Thoracic aorta (tissue), 2 donors: ENCODE measurements around the gene ZNF629. TPM values are rescaled to one million over a fixed set of nuclear protein-coding genes. Genes with fewer than 3 reads are reported as not detected.
A peak's percentile ranks its signal among the peaks of the same experiment; 100 is the strongest.

Source experiments
- ATAC-seq: fragments of 150-250 bp; one replicate; pipeline ENCODE4 v1.8.0; 2017; ENCODE audit warnings: low read depth; ENCODE audit not compliant: insufficient number of reproducible peaks, low FRiP score
- DNase-seq: peaks from one replicate; pipeline ENCODE4 v3.0.0-alpha.2; 2020; ENCODE audit warnings: low spot score
- H3K27ac ChIP-seq, 2 donors: fragments of 200-600 bp; sonication (generic); 1 replicate in 1 of 2; 2 replicates in 1 of 2; pipeline ENCODE4 v1.5.1; 2016; ENCODE audit warnings: mild to moderate bottlenecking in 2 of 2, moderate library complexity in 2 of 2
- H3K27me3 ChIP-seq: fragments of 200-600 bp; sonication (generic); replicated peaks from 2 replicates; pipeline ENCODE4 v1.6.0; 2016; ENCODE audit warnings: mild to moderate bottlenecking; ENCODE audit not compliant: insufficient read depth
- H3K36me3 ChIP-seq: fragments of 200-600 bp; sonication (generic); one replicate; pipeline ENCODE4 v1.5.1; 2016
- H3K4me1 ChIP-seq, 2 donors: fragments of 200-600 bp; sonication (generic); 1 replicate in 1 of 2; 2 replicates in 1 of 2; pipeline versions ENCODE4 v1.5.1 to v1.6.0; 2016; ENCODE audit warnings: low read depth in 2 of 2, mild to moderate bottlenecking in 1 of 2; ENCODE audit not compliant: control insufficient read depth in 1 of 2
- H3K4me3 ChIP-seq: fragments of 200-600 bp; sonication (generic); 2 replicates; pipeline ENCODE4 v1.5.1; 2016; ENCODE audit warnings: mild to moderate bottlenecking
- H3K9me3 ChIP-seq: fragments of 200-600 bp; sonication (generic); 2 replicates; pipeline ENCODE4 v1.5.1; 2016
- total RNA-seq, 2 donors: library from RNA; depleted of rRNA; stranded (reverse); fragments of >200 nt; gene quantifications; one replicate each; pipeline versions ENCODE4 v1.1.0 to v1.2.3, GENCODE V29; 2016
- TF ChIP-seq, protein P1 (sequence below): fragments of 200-600 bp; sonication (generic); IDR thresholded peaks from one replicate; pipeline ENCODE4 v1.5.1; 2019; ENCODE audit warnings: antibody characterized with exemption

ZNF629 gene
- total RNA-seq, 2 donors from 2014 or later = 10.7 to 18.8 TPM

DNA sequence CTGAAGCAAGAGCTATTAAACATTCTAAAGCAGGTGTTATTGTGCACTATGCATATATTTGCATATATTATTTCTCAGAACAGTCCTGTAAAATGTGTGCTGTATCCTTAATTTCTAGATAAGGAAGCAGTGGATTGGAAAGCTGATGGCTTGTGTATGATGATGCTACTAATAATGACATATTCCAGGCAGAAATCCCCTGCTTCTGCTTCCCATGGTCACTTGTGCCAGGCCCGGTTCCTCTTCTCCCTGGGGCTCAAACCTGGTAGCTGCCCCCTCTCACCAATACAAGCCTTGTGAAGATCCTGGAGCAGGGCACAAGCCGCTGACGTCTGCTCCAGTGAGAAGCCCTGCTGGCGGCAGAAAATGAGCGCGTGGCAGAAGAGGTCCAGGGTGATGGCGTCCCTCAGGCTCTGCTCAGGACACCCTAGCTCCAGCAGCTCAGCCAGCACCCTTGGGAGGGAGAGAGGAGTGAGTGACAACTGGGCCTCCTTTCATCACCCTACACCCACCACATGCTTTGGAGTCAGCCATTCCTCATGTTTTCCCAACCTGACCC is 26.9 kb downstream of the ZNF629 start:
- DNase-seq (no peak), ATAC-seq (no peak)
- peaks cover 16% of the 10 kb centered on the region for H3K36me3 ChIP-seq
- TF ChIP-seq, protein P1, sequence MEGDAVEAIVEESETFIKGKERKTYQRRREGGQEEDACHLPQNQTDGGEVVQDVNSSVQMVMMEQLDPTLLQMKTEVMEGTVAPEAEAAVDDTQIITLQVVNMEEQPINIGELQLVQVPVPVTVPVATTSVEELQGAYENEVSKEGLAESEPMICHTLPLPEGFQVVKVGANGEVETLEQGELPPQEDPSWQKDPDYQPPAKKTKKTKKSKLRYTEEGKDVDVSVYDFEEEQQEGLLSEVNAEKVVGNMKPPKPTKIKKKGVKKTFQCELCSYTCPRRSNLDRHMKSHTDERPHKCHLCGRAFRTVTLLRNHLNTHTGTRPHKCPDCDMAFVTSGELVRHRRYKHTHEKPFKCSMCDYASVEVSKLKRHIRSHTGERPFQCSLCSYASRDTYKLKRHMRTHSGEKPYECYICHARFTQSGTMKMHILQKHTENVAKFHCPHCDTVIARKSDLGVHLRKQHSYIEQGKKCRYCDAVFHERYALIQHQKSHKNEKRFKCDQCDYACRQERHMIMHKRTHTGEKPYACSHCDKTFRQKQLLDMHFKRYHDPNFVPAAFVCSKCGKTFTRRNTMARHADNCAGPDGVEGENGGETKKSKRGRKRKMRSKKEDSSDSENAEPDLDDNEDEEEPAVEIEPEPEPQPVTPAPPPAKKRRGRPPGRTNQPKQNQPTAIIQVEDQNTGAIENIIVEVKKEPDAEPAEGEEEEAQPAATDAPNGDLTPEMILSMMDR = no peak
- no peaks in the 10 kb centered on the region for H3K27me3 ChIP-seq
- no peak overlapping the region for H3K27ac ChIP-seq
- H3K9me3 ChIP-seq = no peaks in the 10 kb centered on the region
- H3K4me3 ChIP-seq = no peak overlapping the region
- H3K4me1 ChIP-seq = peaks cover 12 to 26% of the 10 kb centered on the region in 2 donors

DNA sequence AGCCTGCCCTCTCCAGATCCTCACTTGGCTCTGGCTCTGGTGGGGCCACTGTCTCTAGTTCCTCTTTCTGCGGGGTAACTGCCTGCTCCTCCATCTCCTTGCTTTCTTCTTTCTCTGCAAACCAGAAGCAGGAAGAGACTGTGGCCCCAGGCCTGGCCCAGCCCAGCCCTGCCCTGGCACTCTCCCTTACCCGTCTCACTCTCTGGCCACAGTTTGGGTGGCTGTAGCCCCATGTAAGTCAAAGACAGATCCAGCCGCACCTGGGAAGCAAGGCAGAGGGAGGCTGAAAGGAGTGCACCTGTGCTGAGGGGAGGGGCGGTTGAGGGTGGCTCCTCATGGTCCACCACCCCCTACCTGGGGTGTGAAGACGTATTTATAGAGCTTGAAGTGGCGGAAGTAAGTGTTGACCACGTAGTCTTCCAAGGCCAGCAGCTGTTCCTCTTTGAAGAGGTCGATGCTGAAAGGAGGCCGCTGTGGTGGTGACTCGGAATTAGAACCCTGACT is 28.0 kb downstream of the ZNF629 start:
- TF ChIP-seq, protein P1 = no peak
- DNase-seq = no peak

DNA sequence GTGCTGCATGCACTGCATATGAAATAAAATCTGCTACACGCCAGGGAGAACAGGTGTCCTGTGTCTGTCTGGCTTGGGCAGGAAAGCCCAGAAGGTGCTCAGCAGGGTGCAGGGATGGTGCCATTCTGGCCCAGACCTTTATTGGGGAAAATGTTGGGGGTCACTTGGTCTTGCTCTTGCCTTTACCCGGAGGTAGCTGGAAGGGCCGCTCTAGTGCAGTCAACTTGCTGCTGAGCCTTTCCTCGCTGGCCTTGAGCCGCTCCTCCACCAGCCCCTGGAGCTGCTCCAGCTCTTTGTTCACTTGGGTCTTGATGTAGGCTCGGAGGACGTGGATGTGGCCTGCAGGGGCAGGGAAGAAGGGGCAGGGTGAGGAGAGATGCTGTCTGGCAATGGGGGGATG is 29.7 kb downstream of the ZNF629 start:
- TF ChIP-seq, protein P1 = no peak
- DNase-seq (no peak), ATAC-seq (no peak)
- H3K4me1 ChIP-seq = peaks cover 0 to 9% of the 10 kb centered on the region in 2 donors
- no peak overlapping the region for H3K4me3 ChIP-seq
- no peaks in the 10 kb centered on the region for H3K9me3 ChIP-seq
- H3K36me3 ChIP-seq = peaks cover 15% of the 10 kb centered on the region
- H3K27ac ChIP-seq = no peak overlapping the region
- H3K27me3 ChIP-seq = no peaks in the 10 kb centered on the region

More for the DNA sequence above, 28.0 kb downstream of the ZNF629 start:
- H3K9me3 ChIP-seq = no peaks in the 10 kb centered on the region
- no peak for ATAC-seq
- H3K4me3 ChIP-seq = no peak overlapping the region
- H3K27ac ChIP-seq = peak overlapping the region in 1 of 2 donors; percentile 12
- H3K4me1 ChIP-seq = peaks cover 12 to 24% of the 10 kb centered on the region in 2 donors
- peaks cover 6% of the 10 kb centered on the region for H3K36me3 ChIP-seq
- no peaks in the 10 kb centered on the region for H3K27me3 ChIP-seq

DNA sequence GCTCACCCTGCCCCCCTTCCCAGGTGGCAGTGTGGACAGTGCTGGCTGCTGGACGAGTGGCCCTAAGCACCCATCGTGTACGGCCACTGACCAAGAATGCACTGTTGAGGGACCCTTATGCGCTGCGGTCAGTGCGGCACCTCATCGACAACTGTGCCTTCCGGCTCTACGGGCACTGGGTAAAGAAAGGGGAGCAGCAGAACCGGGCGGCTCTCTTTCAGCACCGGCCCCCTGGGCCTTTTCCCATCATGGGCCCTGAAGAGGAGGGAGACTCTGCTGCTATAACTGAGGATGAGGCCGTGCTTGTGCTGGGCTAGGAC is 30.3 kb downstream of the ZNF629 start:
- H3K27ac ChIP-seq = no peak overlapping the region
- TF ChIP-seq, protein P1 = no peak
- H3K27me3 ChIP-seq = no peaks in the 10 kb centered on the region
- no peak for ATAC-seq
- peaks cover 0 to 9% of the 10 kb centered on the region in 2 donors for H3K4me1 ChIP-seq
- no peaks in the 10 kb centered on the region for H3K9me3 ChIP-seq
- DNase-seq = no peak
- H3K4me3 ChIP-seq = no peak overlapping the region
- peaks cover 17% of the 10 kb centered on the region for H3K36me3 ChIP-seq

DNA sequence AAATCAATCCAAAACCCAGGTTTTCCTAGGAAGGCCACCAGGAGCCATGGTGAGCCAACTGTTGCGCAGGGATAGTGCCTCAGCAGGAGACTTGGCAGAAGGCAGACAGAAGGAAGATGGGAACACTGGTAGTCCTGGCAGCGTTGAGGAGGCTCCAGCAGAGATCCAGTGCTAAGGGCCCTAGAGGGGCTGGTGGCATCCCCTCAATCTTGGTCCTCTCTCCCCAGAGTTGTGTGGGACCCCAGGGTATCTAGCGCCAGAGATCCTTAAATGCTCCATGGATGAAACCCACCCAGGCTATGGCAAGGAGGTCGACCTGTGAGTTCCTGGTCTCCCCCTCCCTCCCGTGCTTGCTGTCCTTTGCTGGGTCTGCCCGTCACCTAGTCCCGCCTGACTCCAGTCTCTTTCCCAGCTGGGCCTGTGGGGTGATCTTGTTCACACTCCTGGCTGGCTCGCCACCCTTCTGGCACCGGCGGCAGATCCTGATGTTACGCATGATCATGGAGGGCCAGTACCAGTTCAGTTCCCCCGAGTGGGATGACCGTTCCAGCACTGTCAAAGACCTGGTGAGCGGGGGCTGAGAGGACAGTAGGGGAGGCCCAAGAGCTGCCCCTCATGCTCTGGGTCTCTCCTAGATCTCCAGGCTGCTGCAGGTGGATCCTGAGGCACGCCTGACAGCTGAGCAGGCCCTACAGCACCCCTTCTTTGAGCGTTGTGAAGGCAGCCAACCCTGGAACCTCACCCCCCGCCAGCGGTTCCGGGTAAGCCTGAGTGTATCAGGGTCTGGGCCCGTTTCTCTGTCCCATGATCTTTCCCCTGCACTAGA is 30.8 kb downstream of the ZNF629 start:
- H3K27me3 ChIP-seq = no peaks in the 10 kb centered on the region
- TF ChIP-seq, protein P1 = no peak
- ATAC-seq (no peak), DNase-seq (no peak)
- no peak overlapping the region for H3K4me3 ChIP-seq
- H3K27ac ChIP-seq = no peak overlapping the region
- no peaks in the 10 kb centered on the region for H3K9me3 ChIP-seq
- H3K4me1 ChIP-seq = peaks cover 0 to 6% of the 10 kb centered on the region in 2 donors
- peaks cover 22% of the 10 kb centered on the region for H3K36me3 ChIP-seq
